Spleen (tissue), 11 donors: ENCODE results near the gene ALOXE3. TPM values are rescaled to one million over a fixed set of nuclear protein-coding genes. Genes with fewer than 3 reads are reported as not detected.

Source experiments
- DNase-seq: peaks from one replicate; pipeline ENCODE4 v3.0.0-alpha.2; 2020
- H3K27ac ChIP-seq, 8 donors: fragments of 200-600 bp; sonication (generic) in 7 of 8; 1 replicate in 4 of 8; 2 replicates in 4 of 8; pipeline versions ENCODE4 v1.5.0 to v1.8.0; 2016 to 2021; ENCODE audit warnings: inconsistent platforms in 4 of 8, mild to moderate bottlenecking in 4 of 8, moderate library complexity in 1 of 8
- H3K27me3 ChIP-seq, 7 donors: fragments of 200-600 bp; sonication (generic) in 6 of 7; replicated peaks in 1 of 7; 1 replicate in 4 of 7; 2 replicates in 3 of 7; pipeline versions ENCODE4 v1.5.0 to v1.8.0; 2016 to 2021; ENCODE audit warnings: inconsistent platforms in 3 of 7, mild to moderate bottlenecking in 1 of 7
- H3K36me3 ChIP-seq, 6 donors: fragments of 200-600 bp; sonication (generic) in 5 of 6; 1 replicate in 4 of 6; 2 replicates in 2 of 6; pipeline versions ENCODE4 v1.5.0 to v1.8.0; 2016 to 2021; ENCODE audit warnings: inconsistent platforms in 2 of 6
- H3K4me1 ChIP-seq, 6 donors: fragments of 200-600 bp; sonication (generic) in 5 of 6; 1 replicate in 3 of 6; 2 replicates in 3 of 6; pipeline versions ENCODE4 v1.5.0 to v1.8.0; 2016 to 2021; ENCODE audit warnings: inconsistent platforms in 3 of 6
- H3K4me3 ChIP-seq, 8 donors: fragments of 200-600 bp; sonication (generic) in 7 of 8; 1 replicate in 4 of 8; 2 replicates in 4 of 8; pipeline versions ENCODE4 v1.5.0 to v1.8.0; 2016 to 2021; ENCODE audit warnings: inconsistent platforms in 4 of 8, mild to moderate bottlenecking in 4 of 8, moderate library complexity in 2 of 8
- H3K9me3 ChIP-seq, 8 donors: fragments of 200-600 bp; sonication (generic) in 7 of 8; 1 replicate in 4 of 8; 2 replicates in 4 of 8; pipeline versions ENCODE4 v1.5.0 to v1.8.0; 2016 to 2021; ENCODE audit warnings: inconsistent platforms in 4 of 8
- POLR2A ChIP-seq, 3 donors: fragments of 450-650 bp; IDR thresholded peaks; one replicate each; pipeline ENCODE4 v1.5.1; 2017; ENCODE audit warnings: antibody characterized with exemption in 3 of 3, mild to moderate bottlenecking in 1 of 3
- POLR2AphosphoS5 ChIP-seq, 3 donors: sonication (generic); formaldehyde crosslinking; IDR thresholded peaks; one replicate each; pipeline ENCODE4 v1.5.1; 2017; ENCODE audit warnings: antibody characterized with exemption in 3 of 3
- WGBS, 5 donors: extraction: QIAGEN DNeasy Blood & Tissue Kit in 3 of 5; methylation state at CpG; one replicate each; pipeline versions ENCODE4 v1.1.5 to v1.1.7; 2013 to 2018; 5-methylcytosine and 5-hydroxymethylcytosine counted together
- intact Hi-C: fragments of 100-400 bp; cut with DNase I; formaldehyde crosslinking; loops from one replicate; pipeline ENCODE4 v1.15.0; 2023; ENCODE audit warnings: low total_unique reads
- polyA plus RNA-seq, 3 donors: library from polyadenylated mRNA; stranded (reverse); fragments of 200-250 nt; gene quantifications; one replicate each; pipeline ENCODE4 v1.2.1, GENCODE V29; 2013
- total RNA-seq, 7 donors: library from RNA; depleted of rRNA in 3 of 7; stranded (reverse); fragments of >200 nt in 3 of 7; fragmentation: NEBNext Ultra II Directional in 4 of 7; extraction: Animal tissue kit (Norgen Biotek cat#: 25700) in 4 of 7; gene quantifications; one replicate each; pipeline versions ENCODE4 v1.1.0 to v1.2.1, GENCODE V29; 2016 to 2021
- TF ChIP-seq, protein P1 (sequence below), 11 experiments: fragments of 200-600 bp in 7 of 11; fragments of 450-650 bp in 4 of 11; sonication (generic) in 4 of 11; IDR thresholded peaks in 8 of 11; conservative IDR thresholded peaks in 3 of 11; 1 replicate in 7 of 11; 2 replicates in 4 of 11; pipeline versions ENCODE4 v1.4.0 to v1.8.0; 2016 to 2021; ENCODE audit warnings: antibody characterized with exemption in 11 of 11, inconsistent platforms in 4 of 11, mild to moderate bottlenecking in 1 of 11
- donor health status: healthy with polysubstance abuse.
- donor health status: DM: no; HTN: no; CAD: no; lungs with moderate emphysema.
- donor health status: DM: no; HTN: no; CAD: no.
- donor health status: Bipolar disorder and iron deficiency.
- donor health status: healthy.
- donor health status: DM: no; HTN: no; CAD: no.
- donor health status: DM: yes; HTN: yes; CAD: no.

The ALOXE3 gene
- total and polyA plus RNA-seq, 10 donors, result 0.03 TPM; not detected in 9

DNA sequence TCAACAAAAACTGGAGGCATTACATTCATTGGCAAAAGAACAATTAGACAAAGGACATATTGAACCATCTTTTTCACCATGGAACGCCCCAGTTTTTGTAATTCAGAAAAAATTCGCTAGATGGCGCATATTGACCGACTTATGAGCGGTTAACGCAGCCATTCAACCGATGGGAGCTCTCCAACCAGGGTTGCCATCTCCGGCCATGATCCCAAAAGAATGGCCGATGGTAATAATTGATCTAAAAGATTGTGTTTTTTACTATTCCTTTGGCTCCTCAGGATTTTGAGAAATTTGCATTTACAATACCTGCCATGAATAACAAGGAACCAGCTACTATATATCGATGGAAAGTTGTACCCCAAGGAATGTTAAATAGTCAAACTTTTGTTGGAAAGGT lies 58.0 kb downstream of the ALOXE3 start:
- TF ChIP-seq POLR2A (IDR thresholded peaks at IDR 0.05) (no peak), POLR2AphosphoS5 (IDR thresholded peaks at IDR 0.05) (no peak)
- TF ChIP-seq, protein P1, sequence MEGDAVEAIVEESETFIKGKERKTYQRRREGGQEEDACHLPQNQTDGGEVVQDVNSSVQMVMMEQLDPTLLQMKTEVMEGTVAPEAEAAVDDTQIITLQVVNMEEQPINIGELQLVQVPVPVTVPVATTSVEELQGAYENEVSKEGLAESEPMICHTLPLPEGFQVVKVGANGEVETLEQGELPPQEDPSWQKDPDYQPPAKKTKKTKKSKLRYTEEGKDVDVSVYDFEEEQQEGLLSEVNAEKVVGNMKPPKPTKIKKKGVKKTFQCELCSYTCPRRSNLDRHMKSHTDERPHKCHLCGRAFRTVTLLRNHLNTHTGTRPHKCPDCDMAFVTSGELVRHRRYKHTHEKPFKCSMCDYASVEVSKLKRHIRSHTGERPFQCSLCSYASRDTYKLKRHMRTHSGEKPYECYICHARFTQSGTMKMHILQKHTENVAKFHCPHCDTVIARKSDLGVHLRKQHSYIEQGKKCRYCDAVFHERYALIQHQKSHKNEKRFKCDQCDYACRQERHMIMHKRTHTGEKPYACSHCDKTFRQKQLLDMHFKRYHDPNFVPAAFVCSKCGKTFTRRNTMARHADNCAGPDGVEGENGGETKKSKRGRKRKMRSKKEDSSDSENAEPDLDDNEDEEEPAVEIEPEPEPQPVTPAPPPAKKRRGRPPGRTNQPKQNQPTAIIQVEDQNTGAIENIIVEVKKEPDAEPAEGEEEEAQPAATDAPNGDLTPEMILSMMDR (IDR thresholded peaks at IDR 0.05 in 8 of 11, conservative IDR thresholded peaks at IDR 0.05 in 3 of 11), result peak; percentile 63 to 87 (median 80)
- H3K27me3 ChIP-seq, result peaks cover 0 to 82% (median 61%) of the 10 kb centered on the region in 7 donors
- 7 to 10% (median 8%) methylated on average over 10 of the region's 10 CpGs for WGBS, 5 donors
- H3K4me3 ChIP-seq, result no peak overlapping the region
- H3K36me3 ChIP-seq, result no peaks in the 10 kb centered on the region
- peak; percentile 51 for DNase-seq
- peaks cover 0 to 43% (median 27%) of the 10 kb centered on the region in 6 donors for H3K4me1 ChIP-seq
- H3K27ac ChIP-seq, result no peak overlapping the region
- no peaks in the 10 kb centered on the region for H3K9me3 ChIP-seq
- intact Hi-C loops, result no loop called here

DNA sequence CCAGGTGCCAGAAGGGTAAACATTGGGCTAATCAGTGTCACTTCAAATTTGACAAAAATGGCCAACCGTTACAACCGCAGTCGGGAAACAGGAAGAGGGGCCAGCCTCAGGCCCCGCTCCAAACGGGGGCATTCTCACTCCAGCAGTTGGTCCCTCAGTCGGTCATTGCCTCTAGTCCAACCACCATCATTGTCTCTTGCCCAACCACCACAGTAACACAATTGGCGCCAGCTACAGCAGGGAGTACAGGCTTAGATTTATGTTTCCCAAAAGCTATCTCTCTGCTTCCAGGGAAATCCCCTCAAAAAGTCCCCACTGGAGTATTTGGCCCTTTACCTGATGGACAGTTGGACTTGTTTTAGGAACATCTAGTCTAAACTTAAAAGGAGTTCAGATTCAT lies 59.2 kb downstream of the ALOXE3 start:
- DNase-seq, result peak; percentile 33
- Histone ChIP-seq H3K27me3 (peaks cover 0 to 70% (median 49%) of the 10 kb centered on the region in 7 donors), H3K4me1 (peaks cover 0 to 46% (median 27%) of the 10 kb centered on the region in 6 donors), H3K9me3 (no peaks in the 10 kb centered on the region), H3K27ac (no peak overlapping the region), H3K4me3 (no peak overlapping the region), H3K36me3 (no peaks in the 10 kb centered on the region)
- TF ChIP-seq POLR2AphosphoS5 (IDR thresholded peaks at IDR 0.05), result no peak
- TF ChIP-seq, protein P1 (IDR thresholded peaks at IDR 0.05 in 8 of 11, conservative IDR thresholded peaks at IDR 0.05 in 3 of 11), result peak in 1 of 11 experiments; percentile 2
- intact Hi-C loops, result loop anchor here (5.0 to 10.0 kb wide), 3 partner anchors 64 to 234 kb away; no protein-coding TSS in a partner anchor
- WGBS, 5 donors, result 0 to 9% (median 8%) methylated on average over 7 of the region's 7 CpGs

DNA sequence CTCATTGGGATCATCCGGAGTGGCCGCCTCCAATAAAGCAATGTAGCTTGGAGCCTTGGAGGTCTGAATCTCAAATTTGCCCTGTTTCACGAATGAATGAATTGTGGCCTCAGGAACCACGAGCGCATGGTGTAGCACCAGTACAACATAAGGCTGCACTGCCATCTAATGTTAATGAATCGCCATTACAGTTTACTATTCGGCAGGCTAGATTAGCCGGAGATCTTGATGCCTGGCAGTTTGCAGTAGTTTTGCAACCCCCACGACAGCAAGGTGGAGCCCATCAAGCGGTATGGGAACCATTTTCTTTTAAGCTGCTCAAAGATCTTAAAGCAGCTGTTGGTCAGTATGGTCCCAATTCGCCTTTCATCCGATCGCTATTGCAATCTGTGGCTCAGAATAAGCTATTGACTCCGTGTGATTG lies 60.6 kb downstream of the ALOXE3 start:
- peaks cover 0 to 56% (median 35%) of the 10 kb centered on the region in 7 donors for H3K27me3 ChIP-seq
- intact Hi-C loops, result loop anchor here (5.0 to 10.0 kb wide), 3 partner anchors 63 to 233 kb away; no protein-coding TSS in a partner anchor
- no peak overlapping the region for H3K27ac ChIP-seq
- TF ChIP-seq, protein P1 (IDR thresholded peaks at IDR 0.05 in 8 of 11, conservative IDR thresholded peaks at IDR 0.05 in 3 of 11), result peak; percentile 69 to 92 (median 83)
- TF ChIP-seq POLR2AphosphoS5 (IDR thresholded peaks at IDR 0.05) (no peak), POLR2A (IDR thresholded peaks at IDR 0.05) (no peak)
- no peak overlapping the region for H3K4me3 ChIP-seq
- H3K36me3 ChIP-seq, result no peaks in the 10 kb centered on the region
- H3K9me3 ChIP-seq, result no peaks in the 10 kb centered on the region
- 14 to 24% (median 17%) methylated on average over 14 of the region's 14 CpGs for WGBS, 5 donors
- H3K4me1 ChIP-seq, result peaks cover 0 to 39% (median 27%) of the 10 kb centered on the region in 6 donors
- peak; percentile 53 for DNase-seq

DNA sequence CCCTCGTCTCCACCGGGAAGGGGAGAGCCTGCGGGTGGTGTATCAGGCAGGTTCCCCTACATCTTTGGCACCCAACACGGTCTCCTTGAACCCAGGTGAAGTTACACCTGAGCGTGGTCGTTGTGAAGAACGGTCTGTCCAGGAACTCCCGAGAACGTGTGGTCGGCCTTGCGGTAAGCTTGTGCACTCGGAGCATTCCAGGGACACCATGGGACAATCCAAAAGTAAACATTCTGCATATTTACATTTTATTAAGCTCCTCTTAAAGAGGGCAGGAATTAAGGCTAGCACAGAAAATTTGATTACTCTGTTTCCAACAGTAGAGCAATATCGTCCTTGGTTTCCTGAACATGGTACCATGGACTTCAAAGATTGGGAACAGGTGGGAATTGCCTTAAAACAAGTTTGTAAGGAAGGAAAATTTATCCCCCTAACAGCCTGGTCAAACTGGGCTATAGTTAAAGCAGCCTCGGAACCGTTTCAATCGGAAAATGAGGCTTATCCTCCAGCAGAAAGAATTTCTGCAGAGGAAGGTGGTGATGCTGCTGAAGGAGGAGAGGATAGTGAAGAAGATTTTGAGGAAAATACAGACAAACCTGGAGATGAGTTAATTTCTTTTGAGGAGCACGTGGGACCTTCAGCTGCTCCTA lies 61.2 kb downstream of the ALOXE3 start:
- peak; percentile 48 for DNase-seq
- Histone ChIP-seq H3K27me3 (peaks cover 0 to 50% (median 29%) of the 10 kb centered on the region in 7 donors), H3K4me1 (peaks cover 0 to 39% (median 27%) of the 10 kb centered on the region in 6 donors), H3K4me3 (no peak overlapping the region), H3K27ac (peak overlapping the region in 4 of 8 donors; percentile 39 to 86 (median 82)), H3K36me3 (no peaks in the 10 kb centered on the region), H3K9me3 (no peaks in the 10 kb centered on the region)
- no peak for TF ChIP-seq POLR2A (IDR thresholded peaks at IDR 0.05)
- TF ChIP-seq, protein P1 (IDR thresholded peaks at IDR 0.05 in 8 of 11, conservative IDR thresholded peaks at IDR 0.05 in 3 of 11), result no peak
- no peak for TF ChIP-seq POLR2AphosphoS5 (IDR thresholded peaks at IDR 0.05)
- intact Hi-C loops, result loop anchor here (5.0 to 10.0 kb wide), 3 partner anchors 62 to 232 kb away; no protein-coding TSS in a partner anchor
- 76 to 80% (median 78%) methylated on average over 17 of the region's 17 CpGs for WGBS, 5 donors
